Right atrium auricular region (tissue), 2 donors: ENCODE measurements around the gene ULK1. TPM values are rescaled to one million over a fixed set of nuclear protein-coding genes. Genes with fewer than 3 reads are reported as not detected.

Experiments used
- DNase-seq: peaks from one replicate; pipeline ENCODE4 v3.0.0-alpha.2; 2019; ENCODE audit warnings: low spot score
- H3K27ac ChIP-seq, 2 donors: fragments of 200-600 bp; sonication (generic); 1 replicate in 1 of 2; 2 replicates in 1 of 2; pipeline ENCODE4 v1.5.1; 2016 to 2019
- H3K27me3 ChIP-seq, 2 donors: fragments of 200-600 bp; sonication (generic); one replicate each; pipeline versions ENCODE4 v1.5.1 to v1.6.0; 2017 to 2019
- H3K36me3 ChIP-seq: fragments of 200-600 bp; sonication (generic); one replicate; pipeline ENCODE4 v1.5.1; 2016
- H3K4me1 ChIP-seq, 2 donors: fragments of 200-600 bp; sonication (generic); one replicate each; pipeline versions ENCODE4 v1.5.1 to v1.6.0; 2017 to 2019
- H3K4me3 ChIP-seq, 2 donors: fragments of 200-600 bp; sonication (generic); 1 replicate in 1 of 2; 2 replicates in 1 of 2; pipeline ENCODE4 v1.5.1; 2017 to 2019; ENCODE audit warnings: mild to moderate bottlenecking in 1 of 2, moderate library complexity in 1 of 2
- H3K9me3 ChIP-seq, 2 donors: fragments of 200-600 bp; sonication (generic); one replicate each; pipeline ENCODE4 v1.5.1; 2019
- total RNA-seq, 2 donors: library from RNA; depleted of rRNA; stranded (reverse); fragments of >200 nt; gene quantifications; one replicate each; pipeline ENCODE4 v1.1.0, GENCODE V29; 2016
- TF ChIP-seq, protein P1 (sequence below), 2 donors: fragments of 200-600 bp; sonication (generic); IDR thresholded peaks; one replicate each; pipeline ENCODE4 v1.5.1; 2019; ENCODE audit warnings: antibody characterized with exemption in 2 of 2

The ULK1 gene
- total RNA-seq, 2 donors from 2014 or later = 16.2 to 23.4 TPM

DNA sequence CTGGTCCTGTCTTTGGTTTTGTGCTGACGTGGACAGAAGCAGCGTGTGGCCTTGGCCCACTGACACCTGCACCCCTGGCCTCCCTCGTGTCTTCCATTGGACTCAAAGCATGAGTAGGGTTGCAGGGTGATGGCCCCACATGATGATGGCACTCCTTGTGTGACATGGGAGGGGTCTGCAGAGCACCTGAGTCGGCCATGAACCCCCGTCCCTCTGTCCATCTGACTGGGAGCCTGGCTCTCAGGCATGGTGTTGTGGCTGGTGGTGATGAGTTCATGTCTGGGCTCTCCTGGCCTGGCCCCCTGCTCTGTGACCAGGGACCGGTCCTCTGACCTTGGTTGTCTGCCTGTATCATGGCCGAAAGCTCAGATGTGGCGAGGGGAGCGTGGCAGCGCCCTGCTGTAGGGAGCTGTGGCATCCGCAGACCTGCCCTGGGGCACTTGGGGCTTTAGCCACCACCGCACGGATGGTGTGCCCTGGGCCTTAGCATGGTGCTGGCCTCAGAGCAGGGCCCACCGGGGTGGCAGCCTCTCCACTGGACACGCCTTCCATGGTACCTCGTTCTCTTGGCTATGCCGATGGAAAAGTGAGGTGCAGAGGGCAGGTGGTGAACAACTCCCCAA, 16.7 kb downstream of the ULK1 start:
- no peaks in the 10 kb centered on the region for H3K27me3 ChIP-seq
- TF ChIP-seq, protein P1, sequence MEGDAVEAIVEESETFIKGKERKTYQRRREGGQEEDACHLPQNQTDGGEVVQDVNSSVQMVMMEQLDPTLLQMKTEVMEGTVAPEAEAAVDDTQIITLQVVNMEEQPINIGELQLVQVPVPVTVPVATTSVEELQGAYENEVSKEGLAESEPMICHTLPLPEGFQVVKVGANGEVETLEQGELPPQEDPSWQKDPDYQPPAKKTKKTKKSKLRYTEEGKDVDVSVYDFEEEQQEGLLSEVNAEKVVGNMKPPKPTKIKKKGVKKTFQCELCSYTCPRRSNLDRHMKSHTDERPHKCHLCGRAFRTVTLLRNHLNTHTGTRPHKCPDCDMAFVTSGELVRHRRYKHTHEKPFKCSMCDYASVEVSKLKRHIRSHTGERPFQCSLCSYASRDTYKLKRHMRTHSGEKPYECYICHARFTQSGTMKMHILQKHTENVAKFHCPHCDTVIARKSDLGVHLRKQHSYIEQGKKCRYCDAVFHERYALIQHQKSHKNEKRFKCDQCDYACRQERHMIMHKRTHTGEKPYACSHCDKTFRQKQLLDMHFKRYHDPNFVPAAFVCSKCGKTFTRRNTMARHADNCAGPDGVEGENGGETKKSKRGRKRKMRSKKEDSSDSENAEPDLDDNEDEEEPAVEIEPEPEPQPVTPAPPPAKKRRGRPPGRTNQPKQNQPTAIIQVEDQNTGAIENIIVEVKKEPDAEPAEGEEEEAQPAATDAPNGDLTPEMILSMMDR (IDR thresholded peaks at IDR 0.05) = no peak
- no peak for DNase-seq
- H3K36me3 ChIP-seq = peaks cover 68% of the 10 kb centered on the region
- H3K9me3 ChIP-seq = no peaks in the 10 kb centered on the region
- H3K4me3 ChIP-seq = no peak overlapping the region
- no peak overlapping the region for H3K27ac ChIP-seq
- peaks cover 0 to 16% of the 10 kb centered on the region in 2 donors for H3K4me1 ChIP-seq

DNA sequence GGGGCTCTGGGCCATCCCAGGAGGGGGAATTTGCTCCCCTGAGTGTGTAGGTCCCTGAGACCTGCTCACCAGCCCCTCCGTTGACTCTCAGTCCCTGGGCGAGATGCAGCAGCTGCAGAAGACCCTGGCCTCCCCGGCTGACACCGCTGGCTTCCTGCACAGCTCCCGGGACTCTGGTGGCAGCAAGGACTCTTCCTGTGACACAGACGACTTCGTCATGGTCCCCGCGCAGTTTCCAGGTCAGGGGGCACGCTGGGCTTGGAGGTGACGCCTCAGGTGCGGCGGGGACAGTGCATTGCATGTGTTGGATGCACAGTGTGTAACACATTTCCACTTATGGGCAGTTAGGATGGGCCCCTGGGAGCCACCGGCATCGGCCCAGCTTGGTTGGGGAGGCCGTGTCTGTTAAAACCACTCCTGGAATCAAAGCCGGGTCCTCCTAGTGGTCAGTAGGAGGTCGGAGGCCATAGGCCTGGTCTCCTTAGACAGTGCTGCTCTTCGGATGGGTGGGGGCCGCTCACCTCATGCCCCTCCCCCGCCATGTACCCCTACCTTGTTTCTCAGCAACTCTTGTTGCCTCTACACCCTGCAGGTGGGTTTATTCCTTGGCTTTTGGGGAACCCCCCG, 17.5 kb downstream of the ULK1 start:
- H3K9me3 ChIP-seq = no peaks in the 10 kb centered on the region
- H3K4me1 ChIP-seq = peaks cover 0 to 16% of the 10 kb centered on the region in 2 donors
- no peaks in the 10 kb centered on the region for H3K27me3 ChIP-seq
- no peak for DNase-seq
- H3K27ac ChIP-seq = peak overlapping the region; percentile 63 to 66
- H3K36me3 ChIP-seq = peaks cover 76% of the 10 kb centered on the region
- no peak overlapping the region for H3K4me3 ChIP-seq
- TF ChIP-seq, protein P1 (IDR thresholded peaks at IDR 0.05) = no peak

DNA sequence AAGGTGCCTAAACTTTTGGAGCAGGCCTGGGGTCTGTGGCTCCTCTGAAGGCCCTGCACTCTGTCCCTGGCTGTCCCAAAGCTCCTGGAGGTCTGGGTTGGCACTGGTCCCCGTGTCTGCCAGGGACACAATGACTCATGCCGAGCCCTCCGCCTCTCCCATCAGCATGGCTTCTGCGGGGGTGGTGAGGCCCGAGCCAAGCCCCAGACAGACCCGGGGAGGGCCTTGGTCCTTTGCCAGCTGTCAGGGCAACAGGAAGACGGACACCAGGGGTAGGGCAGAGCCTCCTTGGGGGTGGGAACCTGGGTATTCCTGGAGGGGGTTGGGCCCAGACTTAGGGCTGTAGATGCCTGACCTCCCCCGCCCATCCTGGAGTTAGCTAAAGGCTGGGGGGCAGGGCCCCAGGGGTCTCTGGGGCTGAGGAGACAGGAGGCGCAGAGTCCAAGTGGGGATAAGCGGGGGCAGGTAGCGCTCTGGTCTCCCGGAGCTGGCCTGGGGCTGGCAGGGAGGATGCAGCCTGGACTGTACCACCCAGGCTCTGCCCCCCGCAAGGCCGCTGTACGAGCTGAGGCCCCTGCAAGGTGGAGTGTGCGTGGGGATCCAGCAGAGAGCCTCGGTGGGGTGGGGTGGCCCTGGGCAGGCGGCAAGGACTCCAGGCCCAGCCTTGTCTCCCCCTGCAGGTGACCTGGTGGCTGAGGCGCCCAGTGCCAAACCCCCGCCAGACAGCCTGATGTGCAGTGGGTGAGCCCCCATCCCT, 18.3 kb downstream of the ULK1 start:
- H3K4me3 ChIP-seq = no peak overlapping the region
- TF ChIP-seq, protein P1 (IDR thresholded peaks at IDR 0.05) = no peak
- H3K27me3 ChIP-seq = no peaks in the 10 kb centered on the region
- DNase-seq = peak; percentile 90
- no peaks in the 10 kb centered on the region for H3K9me3 ChIP-seq
- H3K36me3 ChIP-seq = peaks cover 81% of the 10 kb centered on the region
- peak overlapping the region; percentile 63 to 66 for H3K27ac ChIP-seq
- H3K4me1 ChIP-seq = peaks cover 0 to 16% of the 10 kb centered on the region in 2 donors

DNA sequence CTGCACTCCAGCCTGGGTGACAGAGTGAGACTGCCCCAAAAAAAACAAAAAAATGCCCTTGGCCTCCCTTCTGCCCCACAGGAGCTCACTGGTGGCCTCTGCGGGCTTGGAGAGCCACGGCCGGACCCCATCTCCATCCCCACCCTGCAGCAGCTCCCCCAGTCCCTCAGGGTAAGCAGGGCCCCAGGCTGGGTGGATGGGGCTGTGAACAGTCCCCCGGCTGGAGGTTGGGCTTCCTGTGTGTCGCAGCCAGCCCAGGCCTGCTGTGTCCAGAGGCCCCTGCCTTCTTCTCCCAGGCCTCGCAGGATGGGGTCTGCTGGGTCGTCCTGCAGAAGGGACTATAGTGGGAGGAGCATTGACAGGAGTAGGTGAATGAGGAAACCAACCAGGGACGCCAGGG, 19.2 kb downstream of the ULK1 start:
- Histone ChIP-seq H3K9me3 (no peaks in the 10 kb centered on the region), H3K4me1 (peaks cover 0 to 16% of the 10 kb centered on the region in 2 donors), H3K4me3 (no peak overlapping the region), H3K27ac (no peak overlapping the region), H3K36me3 (peaks cover 76% of the 10 kb centered on the region), H3K27me3 (no peaks in the 10 kb centered on the region)
- TF ChIP-seq, protein P1 (IDR thresholded peaks at IDR 0.05) = no peak
- DNase-seq = no peak

DNA sequence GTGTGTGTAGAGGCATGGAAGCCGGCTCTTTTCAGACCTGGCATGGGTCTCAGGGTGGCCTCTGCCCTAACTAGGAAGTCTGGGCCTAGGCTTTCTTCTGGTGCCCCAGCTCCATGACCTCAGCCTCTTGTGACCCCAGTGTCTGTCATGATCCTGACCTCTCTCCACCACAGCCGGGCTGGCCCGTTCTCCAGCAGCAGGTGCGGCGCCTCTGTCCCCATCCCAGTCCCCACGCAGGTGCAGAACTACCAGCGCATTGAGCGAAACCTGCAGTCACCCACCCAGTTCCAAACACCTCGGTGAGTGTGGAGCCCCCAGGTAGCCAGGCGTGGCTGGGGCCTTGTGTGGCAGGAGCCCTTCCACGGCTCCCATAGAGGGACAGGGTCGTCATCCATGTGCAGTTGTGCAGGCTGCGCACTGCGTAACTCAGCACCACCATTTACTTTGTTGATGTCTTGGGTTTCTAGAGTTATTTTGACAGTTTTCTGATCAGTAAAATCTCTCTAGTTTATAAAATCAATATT, 19.8 kb downstream of the ULK1 start:
- TF ChIP-seq, protein P1 (IDR thresholded peaks at IDR 0.05) = no peak
- no peak overlapping the region for H3K4me3 ChIP-seq

More for the DNA sequence above, 19.8 kb downstream of the ULK1 start:
- peaks cover 0 to 16% of the 10 kb centered on the region in 2 donors for H3K4me1 ChIP-seq
- H3K9me3 ChIP-seq = no peaks in the 10 kb centered on the region
- H3K36me3 ChIP-seq = peaks cover 73% of the 10 kb centered on the region
- H3K27me3 ChIP-seq = no peaks in the 10 kb centered on the region
- no peak overlapping the region for H3K27ac ChIP-seq
- DNase-seq = no peak
